ENCODE data around the gene BEGAIN.

DNA sequence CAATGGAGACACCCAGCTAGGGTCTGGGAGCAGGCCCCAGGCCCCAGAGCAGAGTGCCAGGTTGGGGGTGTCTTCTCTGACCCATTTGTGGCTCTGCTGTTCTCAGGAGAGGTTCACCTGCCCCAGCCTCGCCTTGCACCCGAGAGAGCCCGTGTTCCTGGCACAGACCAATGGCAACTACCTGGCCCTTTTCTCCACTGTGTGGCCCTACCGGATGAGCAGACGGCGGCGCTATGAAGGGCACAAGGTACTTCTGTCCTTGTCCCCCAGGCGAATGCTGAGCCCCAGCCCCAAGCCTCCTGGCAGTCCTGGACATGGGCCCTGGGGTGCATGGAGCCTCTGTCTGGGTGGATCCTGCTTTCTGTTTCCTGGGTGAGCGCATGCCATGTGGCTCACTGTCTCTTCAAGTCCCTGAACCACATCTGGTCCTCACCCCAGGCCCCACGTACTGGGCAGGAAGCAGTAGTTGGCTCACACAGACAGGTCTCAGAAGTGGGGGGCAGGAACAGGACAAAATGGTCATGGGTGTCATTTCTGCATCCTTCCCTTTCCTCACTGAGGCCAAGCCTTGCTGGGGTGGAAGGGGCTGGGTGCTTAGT lies 58.2 kb downstream of the BEGAIN start:
- TF ChIP-seq EZH2phosphoT487 (IDR thresholded peaks at IDR 0.05; ENCODE audit: borderline replicate concordance, low read depth, low read length) = no peak
- TF ChIP-seq, protein P1, sequence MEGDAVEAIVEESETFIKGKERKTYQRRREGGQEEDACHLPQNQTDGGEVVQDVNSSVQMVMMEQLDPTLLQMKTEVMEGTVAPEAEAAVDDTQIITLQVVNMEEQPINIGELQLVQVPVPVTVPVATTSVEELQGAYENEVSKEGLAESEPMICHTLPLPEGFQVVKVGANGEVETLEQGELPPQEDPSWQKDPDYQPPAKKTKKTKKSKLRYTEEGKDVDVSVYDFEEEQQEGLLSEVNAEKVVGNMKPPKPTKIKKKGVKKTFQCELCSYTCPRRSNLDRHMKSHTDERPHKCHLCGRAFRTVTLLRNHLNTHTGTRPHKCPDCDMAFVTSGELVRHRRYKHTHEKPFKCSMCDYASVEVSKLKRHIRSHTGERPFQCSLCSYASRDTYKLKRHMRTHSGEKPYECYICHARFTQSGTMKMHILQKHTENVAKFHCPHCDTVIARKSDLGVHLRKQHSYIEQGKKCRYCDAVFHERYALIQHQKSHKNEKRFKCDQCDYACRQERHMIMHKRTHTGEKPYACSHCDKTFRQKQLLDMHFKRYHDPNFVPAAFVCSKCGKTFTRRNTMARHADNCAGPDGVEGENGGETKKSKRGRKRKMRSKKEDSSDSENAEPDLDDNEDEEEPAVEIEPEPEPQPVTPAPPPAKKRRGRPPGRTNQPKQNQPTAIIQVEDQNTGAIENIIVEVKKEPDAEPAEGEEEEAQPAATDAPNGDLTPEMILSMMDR (conservative IDR thresholded peaks at IDR 0.05; ENCODE audit: low read length) = no peak
